DMS79 (cell line): ENCODE data around the gene COLEC11.
"Not testable (repeated sequence)": the region's sequence is repeated elsewhere in the genome, so short reads cannot be mapped to it uniquely, and the experiment has no call there.

Experiments
- DNase-seq: peaks from one replicate; lab custom pipeline; 2025; lab: John Stamatoyannopoulos, UW

The COLEC11 gene

DNA sequence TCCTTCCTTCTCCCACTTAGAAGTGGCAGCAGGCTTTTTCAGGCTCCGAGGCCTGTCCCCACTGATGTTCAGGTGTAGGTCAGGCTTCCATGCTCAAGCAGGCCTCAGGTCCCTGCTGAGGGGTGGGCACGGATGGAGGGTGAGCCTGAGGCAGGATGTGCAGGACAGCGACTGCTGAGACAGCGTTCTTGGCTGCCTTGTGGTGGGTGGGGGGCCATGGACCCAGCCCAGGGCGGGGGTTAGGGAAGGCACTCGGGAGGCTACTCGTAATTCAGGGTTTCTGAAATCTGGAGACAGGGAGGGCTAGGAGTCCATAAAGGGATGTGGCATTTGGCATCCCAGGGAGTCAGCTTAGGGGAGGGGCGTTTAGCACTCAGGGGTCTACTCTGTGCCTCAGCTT, 30.3 kb downstream of the COLEC11 start:
- no peak for DNase-seq

DNA sequence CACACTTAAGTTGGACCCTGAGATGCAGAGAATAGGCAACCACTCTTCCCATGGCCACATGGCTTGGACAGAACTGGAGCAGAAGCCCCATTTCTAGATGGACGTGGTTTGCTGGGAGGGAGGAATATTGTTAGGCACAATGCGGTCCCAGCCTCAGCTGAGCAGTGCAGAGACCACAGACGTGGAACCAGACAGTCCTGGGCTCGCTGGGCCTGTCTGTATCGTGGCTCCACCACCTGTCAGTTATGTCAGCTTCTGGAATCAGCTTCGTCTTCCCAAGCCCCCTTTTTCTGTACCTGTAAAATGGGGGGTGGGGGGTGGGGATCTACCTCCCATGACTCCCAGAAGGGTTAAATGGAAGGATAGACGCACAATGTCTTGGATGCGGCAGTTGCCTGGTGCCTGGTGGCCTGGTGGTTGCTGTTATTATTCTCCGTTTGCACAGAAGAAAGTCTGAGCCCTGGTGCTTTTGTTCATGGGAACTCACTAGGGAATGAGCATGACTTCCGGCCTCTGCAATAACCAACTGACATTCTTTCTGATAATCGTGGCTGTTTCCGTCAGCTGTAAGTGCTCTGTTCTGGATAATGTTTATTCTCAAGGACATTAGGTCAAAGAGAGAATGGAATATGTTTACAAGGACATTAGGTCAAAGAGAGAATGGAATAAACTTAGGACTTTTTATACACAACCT, 31.4 kb downstream of the COLEC11 start:
- no peak for DNase-seq

DNA sequence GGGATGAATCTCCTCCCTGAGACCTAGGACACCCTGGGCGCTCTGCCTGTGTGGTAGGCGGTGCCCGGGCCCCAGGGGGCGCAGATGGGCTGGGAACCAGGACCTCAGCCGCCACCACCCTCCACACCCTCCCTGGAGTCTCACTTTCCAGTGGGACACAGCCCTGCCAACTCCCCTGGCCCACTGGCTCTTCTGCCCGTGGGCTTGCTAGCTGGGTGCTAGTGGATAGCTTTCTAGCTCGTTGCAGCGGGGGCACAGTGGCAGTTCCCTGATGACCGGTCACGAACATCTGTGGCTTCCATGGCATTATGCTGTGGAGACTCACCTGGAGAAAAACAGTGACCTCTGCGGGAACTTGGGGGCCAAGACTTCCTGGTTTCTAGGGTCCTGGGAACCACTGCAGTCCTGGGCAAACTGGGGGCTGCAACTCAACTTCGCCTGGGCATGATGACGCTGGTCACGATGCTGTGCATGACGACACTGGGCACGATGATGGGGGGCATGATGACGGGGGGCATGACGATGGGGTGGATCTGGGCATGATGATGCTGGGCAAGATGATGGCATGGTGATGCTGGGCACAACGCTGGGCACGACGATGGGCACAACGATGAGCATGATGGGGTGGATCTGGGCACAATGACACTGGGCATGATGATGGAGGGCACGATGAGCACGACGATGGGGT, 32.0 kb downstream of the COLEC11 start:
- no peak for DNase-seq

DNA sequence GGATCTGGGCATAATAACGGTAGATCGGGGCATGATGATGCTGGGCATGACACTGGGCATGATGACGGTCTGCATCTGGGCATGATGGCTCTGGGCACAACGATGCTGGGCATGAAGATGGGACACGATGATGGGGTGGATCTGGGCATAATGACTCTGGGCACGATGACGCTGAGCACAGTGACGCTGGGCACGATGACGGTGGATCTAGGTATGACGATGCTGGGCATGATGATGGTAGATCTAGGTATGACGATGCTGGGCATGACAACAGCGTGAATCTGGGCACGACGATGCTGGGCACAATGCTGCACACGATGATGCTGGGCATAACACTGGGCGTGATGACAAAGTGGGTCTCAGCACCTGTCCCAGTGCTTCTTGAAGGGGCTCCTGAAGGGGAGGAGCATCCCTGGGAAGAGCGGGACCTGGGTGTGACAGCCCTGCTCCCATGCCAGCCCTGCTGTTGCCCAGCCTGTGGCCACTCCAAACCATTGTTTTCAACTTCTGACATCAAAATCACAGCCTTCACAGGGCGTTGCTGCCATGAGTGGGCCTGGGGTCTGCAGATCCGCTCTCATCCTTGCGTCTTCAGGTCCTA, 32.7 kb downstream of the COLEC11 start:
- DNase-seq = no peak

DNA sequence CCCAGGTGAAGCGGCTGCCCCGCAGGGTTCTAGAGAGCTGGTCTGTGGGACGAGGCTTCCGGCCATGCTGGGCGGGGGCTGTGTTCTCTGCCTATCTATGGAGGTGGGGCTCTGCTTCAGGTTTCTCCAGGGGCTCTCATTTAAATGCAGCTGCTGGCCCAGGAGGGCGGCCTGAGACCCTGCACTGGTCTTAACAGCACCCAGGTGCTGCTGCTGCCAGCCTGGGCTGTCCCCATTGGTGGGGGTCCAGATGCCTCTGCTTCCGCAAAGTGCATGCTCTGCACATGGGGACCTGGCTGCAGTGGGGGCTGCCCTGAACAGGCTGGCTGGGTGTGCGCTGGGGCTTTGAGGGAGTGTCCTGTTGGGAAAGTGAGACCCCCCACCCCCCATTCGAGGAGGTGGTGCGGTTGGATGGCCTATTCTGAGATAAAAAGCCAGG, 33.3 kb downstream of the COLEC11 start:
- no peak for DNase-seq

DNA sequence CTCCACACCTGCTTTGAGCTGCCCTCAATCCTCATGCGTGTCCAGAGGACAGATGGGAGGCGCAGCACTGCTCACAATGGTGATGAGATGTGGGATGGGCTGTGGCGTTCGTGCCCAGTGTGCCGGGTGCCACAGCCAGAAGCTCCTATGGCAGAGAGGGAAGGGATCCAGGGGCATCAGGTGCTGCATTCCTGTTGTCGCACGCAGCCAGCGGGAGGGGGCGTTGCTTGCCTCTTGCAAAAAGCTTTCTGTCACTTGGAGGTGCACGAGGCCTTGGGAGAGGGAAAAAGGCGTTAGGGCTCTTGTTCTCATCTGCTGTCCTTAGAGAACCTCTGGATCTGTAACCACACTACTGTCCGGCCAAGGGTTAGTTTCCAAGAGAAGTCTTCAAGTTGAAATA, 33.9 kb downstream of the COLEC11 start:
- DNase-seq = peak; percentile 84

DNA sequence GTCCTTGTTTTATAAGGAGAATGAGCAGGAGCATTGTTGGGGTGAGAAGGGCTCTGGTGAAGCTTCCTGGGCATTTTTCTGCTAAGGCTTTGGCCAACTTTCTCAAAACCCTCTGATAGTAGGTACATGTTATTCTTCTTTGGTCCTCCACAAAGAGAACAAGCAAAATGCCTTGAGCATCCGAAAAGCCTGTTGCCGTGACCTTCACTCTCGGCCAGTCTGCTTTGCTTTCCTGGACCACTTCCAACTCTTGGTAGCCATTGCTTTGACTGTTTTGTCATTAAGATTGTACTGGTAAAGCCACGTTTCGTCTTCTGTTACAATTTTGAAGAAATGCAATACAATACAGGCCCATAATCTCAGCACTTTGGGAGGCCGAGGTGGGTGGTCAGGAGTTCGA, 35.7 kb downstream of the COLEC11 start:
- DNase-seq = no peak

DNA sequence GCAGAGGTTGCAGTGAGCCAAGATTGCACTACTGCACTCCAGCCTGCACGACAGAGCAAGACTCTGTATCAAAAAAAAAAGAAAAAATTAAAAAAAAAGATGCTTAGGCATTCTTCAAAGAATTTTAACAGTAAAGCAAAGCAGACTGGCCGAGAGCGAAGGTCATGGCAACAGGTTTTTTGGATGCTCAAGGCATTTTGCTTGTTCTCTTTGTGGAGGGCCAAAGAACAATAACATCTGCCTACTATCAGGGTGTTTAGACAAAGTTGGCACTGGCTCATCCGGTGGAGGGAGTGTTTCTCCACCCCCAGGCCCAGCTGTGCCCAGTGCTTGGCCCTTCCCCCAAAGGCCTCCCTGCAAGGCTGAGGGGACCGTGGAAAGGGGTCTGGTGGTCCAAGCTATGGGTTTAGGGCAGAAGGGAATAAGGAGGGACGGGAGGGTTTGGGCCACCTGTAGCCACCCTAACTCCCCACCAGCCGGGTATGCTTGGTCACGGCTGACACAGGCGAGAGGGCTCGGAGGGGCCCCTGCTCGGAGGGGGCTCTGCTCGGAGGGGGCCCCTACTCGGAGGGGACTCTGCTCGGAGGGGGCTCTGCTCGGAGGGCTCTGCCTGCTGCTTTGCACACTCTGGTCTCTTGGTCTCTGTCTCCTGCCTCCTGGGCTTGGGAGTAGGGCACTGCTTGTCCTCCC, 36.4 kb downstream of the COLEC11 start:
- no peak for DNase-seq

DNA sequence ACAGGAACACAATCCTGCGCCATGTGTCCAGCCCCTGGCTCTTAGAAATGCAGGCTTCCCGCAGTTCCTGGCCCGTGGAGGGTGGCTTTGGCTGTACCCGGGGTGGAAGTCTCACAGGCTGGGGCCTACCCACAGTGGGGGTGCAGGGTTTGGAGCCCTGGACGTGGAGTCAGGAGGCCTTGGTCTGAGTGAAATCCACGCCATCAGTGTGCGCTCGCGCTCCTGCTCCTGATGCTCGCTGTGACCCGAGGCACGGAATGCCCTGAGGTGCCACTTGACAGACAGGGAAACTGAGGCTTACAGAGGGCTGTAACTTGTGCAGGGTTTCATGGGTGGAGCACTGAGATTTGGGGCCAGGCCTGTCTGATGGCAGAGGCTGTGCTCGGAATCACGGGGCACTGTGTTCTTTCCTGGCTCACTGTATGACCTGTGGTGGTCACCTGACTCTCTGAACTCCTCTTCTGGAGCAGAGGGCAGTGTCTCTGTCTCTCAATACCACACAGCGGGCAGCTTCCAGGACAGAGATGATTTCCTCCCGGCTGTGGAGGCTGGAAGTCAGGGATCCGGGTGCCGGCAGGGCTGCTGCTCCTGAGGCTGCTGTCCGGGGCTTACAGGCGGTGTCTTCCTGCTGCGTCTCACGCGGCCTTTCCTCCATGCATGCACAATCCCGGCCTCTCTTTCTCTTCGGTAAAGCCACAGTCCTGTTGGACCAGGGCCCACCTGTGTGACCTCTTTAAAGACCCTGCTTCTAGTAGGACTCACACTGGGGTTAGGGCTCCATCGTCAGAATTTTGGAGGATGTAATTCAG, 37.1 kb downstream of the COLEC11 start:
- no peak for DNase-seq

DNA sequence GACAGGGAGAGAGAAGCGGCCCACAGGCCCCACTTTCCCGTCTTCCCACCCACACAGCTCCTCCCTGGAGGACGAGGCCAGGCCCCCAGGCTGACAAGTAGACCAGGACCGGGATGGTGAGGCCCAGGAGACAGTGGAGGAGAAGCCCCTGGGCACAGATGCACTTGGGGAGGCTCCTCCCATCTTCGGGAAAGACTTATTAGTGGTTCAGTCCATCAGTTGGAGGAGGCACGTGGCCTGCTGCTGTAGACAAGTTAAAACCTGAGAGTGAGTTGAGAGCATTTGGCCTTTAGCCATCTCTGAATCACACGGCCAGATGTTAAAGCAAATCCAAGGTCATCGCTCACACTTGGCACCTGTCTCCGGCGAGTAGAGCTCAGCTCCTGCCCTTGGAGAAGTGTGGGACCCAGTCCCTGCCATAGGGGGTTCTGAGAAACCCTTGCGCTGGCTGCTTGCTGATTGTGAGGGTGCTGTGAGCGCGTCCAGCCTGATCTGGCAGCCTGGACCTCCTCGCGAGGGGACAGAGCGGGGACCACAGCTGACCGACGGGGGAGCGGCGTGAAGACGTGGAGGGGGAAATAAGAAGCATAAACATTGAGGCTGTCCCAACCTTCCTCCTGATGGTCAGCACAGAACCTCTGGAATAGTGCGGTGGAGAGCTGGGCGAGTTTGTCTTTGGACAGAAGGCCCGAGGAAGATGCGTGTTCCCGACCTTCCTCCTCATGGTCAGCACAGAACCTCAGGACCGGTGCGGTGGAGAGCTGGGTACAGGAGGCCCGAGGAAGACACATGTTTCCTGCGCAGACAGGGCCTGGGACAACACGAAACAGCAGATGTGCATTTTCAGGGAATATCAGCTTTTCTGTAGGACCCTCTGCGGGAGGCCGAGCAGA, 38.4 kb downstream of the COLEC11 start:
- peak; percentile 84 for DNase-seq

DNA sequence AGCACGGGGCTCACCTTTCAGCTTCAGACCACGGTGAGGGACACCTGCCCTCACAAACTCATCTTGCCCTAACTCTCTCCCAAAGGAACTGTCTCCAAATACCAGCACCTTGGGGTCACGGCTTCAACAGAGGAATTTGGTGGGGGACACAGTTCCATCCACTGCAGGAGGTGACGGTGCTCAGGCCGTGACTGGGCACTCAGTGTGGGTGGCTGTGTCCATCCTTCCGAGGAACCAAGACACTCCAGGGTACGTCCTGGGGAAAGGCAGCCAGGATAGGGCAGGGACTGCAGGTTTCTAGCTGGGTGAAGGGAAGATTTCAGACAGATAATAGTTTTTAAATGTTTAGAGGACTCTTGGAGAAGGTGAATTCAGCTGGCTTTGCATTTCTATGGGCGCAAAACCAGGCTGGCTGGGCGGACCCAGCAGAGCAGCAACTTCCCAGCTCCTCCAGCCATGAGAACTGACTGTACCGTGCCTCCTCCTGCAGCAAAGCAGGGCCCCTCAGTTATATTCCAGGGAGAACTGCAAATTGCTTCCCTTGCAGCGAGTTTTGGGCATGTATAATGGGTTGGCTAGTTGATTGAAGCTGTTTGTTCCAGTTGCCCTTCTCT, 39.2 kb downstream of the COLEC11 start:
- no peak for DNase-seq

DNA sequence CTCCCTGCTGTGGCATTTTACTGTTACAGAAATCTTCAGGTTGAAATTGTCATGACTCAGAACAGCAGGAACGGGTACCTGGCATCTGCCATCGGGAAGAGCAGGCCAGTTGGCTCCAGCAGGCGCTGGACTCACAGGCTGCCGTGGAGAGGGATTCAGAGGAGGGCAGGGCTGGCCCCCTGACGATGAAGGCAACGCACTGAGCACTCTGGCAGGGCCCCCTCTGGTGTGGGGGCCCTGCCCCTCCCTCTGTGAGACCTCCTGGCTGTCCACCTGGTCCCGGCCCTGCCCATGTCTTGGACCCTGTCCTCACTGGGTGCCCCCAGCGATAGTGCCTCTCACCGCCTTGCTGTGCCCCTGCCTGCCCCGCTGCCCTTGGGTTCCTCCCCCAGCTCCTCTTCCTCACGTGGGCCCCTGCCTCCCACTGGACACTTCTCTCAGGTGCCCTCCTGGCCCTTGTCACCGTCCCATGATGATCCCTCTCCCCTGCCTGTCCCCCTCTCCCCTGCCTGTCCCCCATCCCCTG, 39.7 kb downstream of the COLEC11 start:
- no peak for DNase-seq

DNA sequence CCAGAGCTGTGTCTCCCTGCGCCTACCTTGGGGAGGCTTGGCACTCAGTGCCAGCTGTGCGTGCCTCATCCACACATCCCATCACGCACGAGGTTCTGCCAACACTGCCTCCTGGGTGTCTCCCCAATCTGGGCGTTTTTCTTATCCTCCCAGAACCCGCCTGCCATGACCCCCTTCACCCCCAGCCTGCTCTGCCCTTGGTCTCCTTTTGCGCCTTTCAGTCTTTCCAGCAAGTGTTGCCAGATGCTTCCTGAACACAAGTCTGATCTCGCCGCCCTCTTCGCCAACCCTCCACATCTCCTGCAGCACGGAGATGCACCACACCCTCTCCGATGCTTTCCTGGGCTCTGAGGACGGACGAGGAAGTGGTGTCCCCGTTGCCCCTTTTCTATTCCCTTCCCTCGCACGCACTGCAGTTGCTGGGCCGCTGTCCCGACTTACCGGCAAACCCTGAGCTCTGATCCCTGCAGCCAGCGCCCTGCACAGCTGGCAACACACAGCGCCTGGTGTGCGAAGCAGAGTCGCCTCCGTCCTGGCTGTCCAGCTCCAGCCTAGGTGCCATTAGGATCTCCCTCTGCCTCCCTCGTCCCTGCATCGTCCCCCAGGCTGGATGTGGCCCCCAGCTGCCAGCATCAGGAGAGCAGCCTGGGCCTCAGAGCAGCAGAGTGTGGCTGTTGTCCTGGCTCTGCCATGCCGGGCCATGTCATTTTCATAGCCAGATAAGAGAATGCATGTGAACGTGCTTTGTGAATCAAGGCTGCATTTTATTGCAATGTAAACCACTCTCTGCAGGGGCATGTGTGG, 40.5 kb downstream of the COLEC11 start:
- DNase-seq = no peak

DNA sequence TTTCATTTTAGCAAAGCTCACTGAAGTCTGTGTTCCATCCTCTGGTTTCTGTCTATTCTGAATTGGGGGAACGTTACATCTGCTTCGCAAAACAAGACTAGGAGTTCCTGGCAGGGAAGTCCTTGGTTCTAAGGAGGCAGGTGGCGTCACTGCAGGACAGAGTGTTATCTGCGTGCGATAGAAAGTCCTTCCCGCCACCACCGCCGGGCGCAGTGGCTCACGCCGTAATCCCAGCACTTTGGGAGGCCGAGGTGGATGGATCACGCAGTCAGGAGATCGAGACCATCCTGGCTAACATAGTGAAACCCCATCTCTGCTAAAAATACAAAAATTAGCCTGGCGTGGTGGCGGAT, 41.0 kb downstream of the COLEC11 start:
- not testable (repeated sequence) for DNase-seq

DNA sequence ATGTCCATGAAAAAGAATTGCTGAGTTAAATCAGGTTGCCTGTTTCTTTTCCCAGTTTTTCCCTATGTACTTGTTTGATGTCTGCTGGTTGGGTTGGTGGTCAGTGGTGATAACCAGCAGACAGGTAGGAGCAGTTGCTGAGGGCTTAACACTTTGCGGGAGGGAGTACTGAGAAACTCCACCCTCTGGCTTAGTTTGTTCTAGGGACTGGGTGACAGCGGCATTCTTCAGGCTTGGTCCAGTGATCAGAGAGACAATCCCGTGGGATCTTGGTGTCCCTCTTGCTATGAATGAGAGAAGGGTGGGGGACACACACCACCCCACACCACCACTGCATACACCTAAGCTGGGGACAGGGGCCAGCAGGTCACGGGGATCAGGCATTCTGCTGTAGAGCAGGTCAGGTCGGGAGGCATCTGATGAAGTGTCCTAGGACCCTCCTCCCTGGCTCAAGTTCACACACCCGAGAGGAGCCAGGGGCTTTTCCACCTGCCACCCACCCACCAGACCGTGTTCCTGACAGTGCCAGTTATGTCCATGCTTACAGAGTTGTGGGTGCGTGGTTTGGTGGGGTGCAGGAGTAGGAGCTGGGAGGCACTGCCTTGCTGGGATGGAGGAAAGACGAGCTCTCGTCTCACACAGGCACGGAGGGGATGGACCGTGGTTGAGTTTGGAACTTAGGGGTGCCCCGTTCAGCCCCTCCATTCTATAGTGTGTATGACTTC, 41.8 kb downstream of the COLEC11 start:
- no peak for DNase-seq

DNA sequence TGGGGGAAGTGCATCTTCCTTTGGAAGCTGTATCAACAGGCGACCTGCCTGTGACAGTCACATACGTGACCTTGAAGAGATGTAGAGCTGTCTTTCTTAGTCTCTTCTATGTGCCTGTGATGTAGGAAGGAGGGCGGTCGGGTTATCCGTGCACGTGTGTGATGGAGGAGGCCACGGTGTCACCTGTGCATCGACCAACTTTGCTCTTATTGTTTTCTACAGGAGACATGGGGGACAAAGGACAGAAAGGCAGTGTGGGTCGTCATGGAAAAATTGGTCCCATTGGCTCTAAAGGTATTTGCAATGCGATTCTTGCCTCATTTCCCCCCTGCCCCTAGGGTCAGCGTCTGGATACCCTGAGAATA, 42.4 kb downstream of the COLEC11 start:
- no peak for DNase-seq

DNA sequence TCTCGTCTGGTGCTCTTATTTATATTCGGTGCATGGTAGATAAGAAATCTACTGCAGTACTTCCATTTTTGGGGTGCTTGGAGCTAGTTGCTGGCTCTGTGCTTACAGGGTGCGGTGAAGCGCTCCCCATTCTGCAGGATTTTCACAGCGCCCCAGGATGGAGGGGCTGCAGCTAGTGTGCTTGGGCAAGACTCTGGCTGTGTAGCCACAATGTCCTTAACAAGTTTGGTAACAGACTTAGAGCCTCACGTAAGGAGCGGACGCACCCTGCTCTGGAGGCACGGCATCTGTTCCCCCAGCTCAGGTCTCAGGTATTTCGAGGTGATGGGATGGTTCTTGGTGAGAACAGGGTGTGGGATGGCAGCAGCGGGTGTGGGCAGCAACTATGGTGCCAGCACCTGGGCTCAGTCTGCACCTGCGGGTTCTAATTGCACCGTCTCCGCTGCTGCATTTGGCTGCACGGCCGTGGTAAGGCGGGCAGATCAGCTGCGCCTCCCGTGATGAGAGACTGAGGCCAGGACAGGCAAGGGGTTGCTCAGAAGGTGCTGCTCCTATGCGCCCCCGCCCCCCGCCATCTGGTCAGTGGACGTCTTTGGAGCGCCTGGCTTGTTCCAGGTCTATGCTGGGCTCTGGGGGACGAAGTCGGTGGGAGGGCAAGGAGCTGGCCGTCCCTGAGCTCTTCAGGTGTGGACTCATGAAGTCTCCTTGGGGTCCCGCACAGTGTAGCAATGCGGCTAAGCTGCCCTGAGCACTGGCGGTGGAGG, 43.0 kb downstream of the COLEC11 start:
- no peak for DNase-seq

DNA sequence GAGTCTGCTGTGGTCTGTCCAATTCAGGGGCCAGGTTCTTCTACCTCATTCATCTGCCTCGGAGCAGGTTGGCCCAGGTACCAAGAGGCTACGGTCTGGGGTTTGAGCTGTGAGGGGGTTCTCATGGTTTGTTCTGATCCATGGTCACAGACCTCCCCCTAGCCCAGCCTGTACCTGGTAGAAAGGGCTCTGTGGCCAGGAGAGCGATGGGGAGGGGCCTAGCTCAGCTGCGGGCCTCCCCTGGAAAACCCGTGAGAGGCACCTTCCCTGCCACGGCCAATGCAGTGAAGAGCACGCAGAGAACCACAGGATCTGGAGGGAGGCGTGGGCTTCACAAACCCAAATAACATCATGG, 43.5 kb downstream of the COLEC11 start:
- DNase-seq = no peak
